Measurements from ENCODE around the gene LBHD1.
"Not testable (repeated sequence)": the region's sequence is repeated elsewhere in the genome, so short reads cannot be mapped to it uniquely, and the experiment has no call there.

The LBHD1 gene

GRCh38 chr11:62671608-62672389 is at the start of gene LBHD1, which contains the start of gene UQCC3:
LBHD1 (minus strand) TSS chr11:62672267; CDS start chr11:62670031, 2,236 bp downstream.
UQCC3 (plus strand) TSS chr11:62671673; CDS start chr11:62671746, 73 bp downstream.
- peak; percentile 72 for DNase-seq (ENCODE audit: low read depth)

GRCh38 chr11:62719302-62719978 is 47.4 kb upstream of the LBHD1 start:
- DNase-seq (ENCODE audit: low read depth): no peak

GRCh38 chr11:62716816-62717215 is 44.7 kb upstream of the LBHD1 start:
- DNase-seq (ENCODE audit: low read depth): no peak

- no peak for DNase-seq (ENCODE audit: low read depth)
Measured at GRCh38 chr11:62716206-62716605, 44.1 kb upstream of the LBHD1 start.

- DNase-seq (ENCODE audit: low read depth): no peak
Measured at GRCh38 chr11:62715150-62716130, 43.4 kb upstream of the LBHD1 start.

- DNase-seq (ENCODE audit: low read depth): no peak
Measured at GRCh38 chr11:62713343-62713742, 41.3 kb upstream of the LBHD1 start.

- no peak for DNase-seq (ENCODE audit: low read depth)
Measured at GRCh38 chr11:62712861-62713260, 40.8 kb upstream of the LBHD1 start.

- no peak for DNase-seq (ENCODE audit: low read depth)
Measured at GRCh38 chr11:62712276-62712812, 40.3 kb upstream of the LBHD1 start.

- DNase-seq (ENCODE audit: low read depth): no peak
Measured at GRCh38 chr11:62710001-62710345, 37.9 kb upstream of the LBHD1 start.

GRCh38 chr11:62709247-62710000 is 37.4 kb upstream of the LBHD1 start:
- peak; percentile 88 for DNase-seq (ENCODE audit: low read depth)

- DNase-seq (ENCODE audit: low read depth): peak; percentile 14
Measured at GRCh38 chr11:62708793-62709192, 36.7 kb upstream of the LBHD1 start.

- no peak for DNase-seq (ENCODE audit: low read depth)
Measured at GRCh38 chr11:62708392-62708791, 36.3 kb upstream of the LBHD1 start.

GRCh38 chr11:62707277-62707861 is 35.3 kb upstream of the LBHD1 start, which contains the start of the genes BSCL2 and GNG3:
BSCL2 (minus strand) TSS chr11:62707424; CDS start chr11:62707195, 229 bp downstream.
GNG3 (plus strand) TSS chr11:62707676; CDS start chr11:62708296, 620 bp downstream.
- no peak for DNase-seq (ENCODE audit: low read depth)

GRCh38 chr11:62706850-62707247 is 34.8 kb upstream of the LBHD1 start:
- no peak for DNase-seq (ENCODE audit: low read depth)

- peak; percentile 89 for DNase-seq (ENCODE audit: low read depth)
Measured at GRCh38 chr11:62705880-62706849, 34.1 kb upstream of the LBHD1 start.

GRCh38 chr11:62705413-62705812 is 33.3 kb upstream of the LBHD1 start:
- DNase-seq (ENCODE audit: low read depth): no peak

- DNase-seq (ENCODE audit: low read depth): not testable (repeated sequence)
Measured at GRCh38 chr11:62703921-62704320, 31.9 kb upstream of the LBHD1 start.

- DNase-seq (ENCODE audit: low read depth): no peak
Measured at GRCh38 chr11:62702246-62702645, 30.2 kb upstream of the LBHD1 start.

- peak; percentile 53 for DNase-seq (ENCODE audit: low read depth)
Measured at GRCh38 chr11:62694455-62695167, 22.5 kb upstream of the LBHD1 start.

Data from stimulated activated CD8-positive, alpha-beta memory T cell treated with anti-CD3 and anti-CD28 coated beads, Interleukin-7, amount 100 ng/mL, for 24 hours (primary cell).